Erythroblast (primary cell): Measurements from ENCODE around the gene ST6GALNAC4.

Experiments used
- GATA1 ChIP-seq: IDR thresholded peaks from 2 replicates; pipeline ENCODE4 v1.6.1; 2011; ENCODE audit warnings: low read depth, mild to moderate bottlenecking, control low read depth, low read length, moderate library complexity
- POLR2A ChIP-seq: IDR thresholded peaks from 2 replicates; pipeline ENCODE4 v1.6.1; 2011; ENCODE audit warnings: mild to moderate bottlenecking, low read length

GRCh38 chr9:127875306-127875966 lies 41.4 kb downstream of the ST6GALNAC4 start:
- no peak for TF ChIP-seq POLR2A
- no peak for TF ChIP-seq GATA1
